Stomach (tissue), 9 donors: Measurements from ENCODE around the gene TMEM169. TPM values are rescaled to one million over a fixed set of nuclear protein-coding genes. Genes with fewer than 3 reads are reported as not detected.
"Not testable (repeated sequence)": the region's sequence is repeated elsewhere in the genome, so short reads cannot be mapped to it uniquely, and the experiment has no call there.

Source experiments
- DNase-seq, 2 donors: peaks; one replicate each; pipeline versions ENCODE4 v3.0.0 to v3.0.0-alpha.2; 2013 to 2019
- H3K27ac ChIP-seq, 5 donors: fragments of 200-600 bp in 4 of 5; sonication (generic) in 4 of 5; one replicate each; pipeline ENCODE4 v1.5.1; 2013 to 2019; ENCODE audit warnings: mild to moderate bottlenecking in 1 of 5, moderate library complexity in 1 of 5
- H3K27me3 ChIP-seq, 3 donors: fragments of 200-600 bp; sonication (generic); one replicate each; pipeline ENCODE4 v1.5.1; 2017 to 2019; ENCODE audit warnings: mixed run types in 1 of 3
- H3K36me3 ChIP-seq, 4 donors: fragments of 200-600 bp; sonication (generic); 1 replicate in 3 of 4; 2 replicates in 1 of 4; pipeline ENCODE4 v1.5.1; 2016 to 2019
- H3K4me1 ChIP-seq, 4 donors: fragments of 200-600 bp; sonication (generic); one replicate each; pipeline ENCODE4 v1.5.1; 2016 to 2019
- H3K4me3 ChIP-seq, 4 donors: fragments of 200-600 bp; sonication (generic) in 3 of 4; one replicate each; pipeline ENCODE4 v1.5.1; 2016 to 2019; ENCODE audit warnings: mild to moderate bottlenecking in 1 of 4
- H3K9me3 ChIP-seq, 4 donors: fragments of 200-600 bp; sonication (generic); one replicate each; pipeline ENCODE4 v1.5.1; 2016 to 2019
- EP300 ChIP-seq: sonication (generic); formaldehyde crosslinking; IDR thresholded peaks from one replicate; pipeline ENCODE4 v1.6.1; 2017; ENCODE audit warnings: antibody characterized with exemption
- POLR2A ChIP-seq, 4 donors: fragments of 450-650 bp; IDR thresholded peaks; one replicate each; pipeline ENCODE4 v1.6.1; 2016; ENCODE audit warnings: antibody characterized with exemption in 4 of 4, control low read depth in 2 of 4, mild to moderate bottlenecking in 1 of 4, moderate library complexity in 1 of 4
- POLR2AphosphoS5 ChIP-seq, 3 donors: sonication (generic); formaldehyde crosslinking; IDR thresholded peaks; one replicate each; pipeline ENCODE4 v1.6.1; 2016; ENCODE audit warnings: antibody characterized with exemption in 3 of 3
- WGBS, 5 donors: extraction: QIAGEN DNeasy Blood & Tissue Kit in 3 of 5; methylation state at CpG; one replicate each; pipeline versions ENCODE4 v1.1.5 to v1.1.7; 2013 to 2018; 5-methylcytosine and 5-hydroxymethylcytosine counted together
- intact Hi-C: fragments of 100-400 bp; cut with DNase I; formaldehyde crosslinking; loops from one replicate; pipeline ENCODE4 v1.15.1; 2023; ENCODE audit warnings: low total_unique reads
- polyA plus RNA-seq, 3 donors: library from polyadenylated mRNA; stranded (reverse); fragments of 200-250 nt; gene quantifications; one replicate each; pipeline ENCODE4 v1.2.3, GENCODE V29; 2013
- total RNA-seq, 5 donors: library from RNA; depleted of rRNA; stranded (reverse); fragments of >200 nt; gene quantifications; one replicate each; pipeline versions ENCODE4 v1.1.0 to v1.2.3, GENCODE V29; 2014 to 2016
- TF ChIP-seq, protein P1 (sequence below), 7 experiments: fragments of 450-650 bp in 4 of 7; fragments of 200-600 bp in 3 of 7; sonication (generic) in 3 of 7; IDR thresholded peaks; one replicate each; pipeline ENCODE4 v1.5.1; 2016 to 2019; ENCODE audit warnings: antibody characterized with exemption in 7 of 7, control low read depth in 2 of 7, mild to moderate bottlenecking in 1 of 7
- donor health status: healthy with polysubstance abuse.
- donor health status: Bipolar disorder and iron deficiency.
- donor health status: healthy.

The TMEM169 gene
- total and polyA plus RNA-seq, 8 donors = 0.05 to 2.8 (median 0.55) TPM; not detected in 3

DNA sequence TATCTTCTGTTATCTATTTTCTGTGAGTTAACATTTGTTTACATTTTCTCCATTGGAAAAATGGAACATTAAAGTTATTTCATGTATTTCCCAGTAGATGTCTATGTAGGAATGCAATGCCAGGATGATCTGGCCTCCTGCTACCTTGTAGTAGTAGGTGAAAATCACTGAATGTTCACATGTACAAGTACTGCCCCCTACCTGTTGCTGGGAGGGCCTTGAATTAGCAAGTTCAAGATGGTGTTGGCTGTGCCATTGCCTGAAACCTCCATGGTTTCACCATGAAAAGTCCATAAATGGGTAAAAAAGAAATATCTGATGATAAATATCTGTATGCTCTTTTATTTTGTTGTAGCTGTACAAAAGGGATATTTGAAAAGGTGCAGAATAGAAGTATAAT lies 58.2 kb downstream of the TMEM169 start:
- Histone ChIP-seq H3K27me3 (no peaks in the 10 kb centered on the region), H3K36me3 (peaks cover 80 to 100% (median 100%) of the 10 kb centered on the region in 4 donors), H3K9me3 (no peaks in the 10 kb centered on the region), H3K4me1 (peaks cover 0 to 4% (median under 1%) of the 10 kb centered on the region in 4 donors), H3K27ac (no peak overlapping the region), H3K4me3 (no peak overlapping the region)
- TF ChIP-seq EP300 (no peak), POLR2AphosphoS5 (IDR thresholded peaks at IDR 0.05) (no peak), POLR2A (IDR thresholded peaks at IDR 0.05) (no peak)
- TF ChIP-seq, protein P1, sequence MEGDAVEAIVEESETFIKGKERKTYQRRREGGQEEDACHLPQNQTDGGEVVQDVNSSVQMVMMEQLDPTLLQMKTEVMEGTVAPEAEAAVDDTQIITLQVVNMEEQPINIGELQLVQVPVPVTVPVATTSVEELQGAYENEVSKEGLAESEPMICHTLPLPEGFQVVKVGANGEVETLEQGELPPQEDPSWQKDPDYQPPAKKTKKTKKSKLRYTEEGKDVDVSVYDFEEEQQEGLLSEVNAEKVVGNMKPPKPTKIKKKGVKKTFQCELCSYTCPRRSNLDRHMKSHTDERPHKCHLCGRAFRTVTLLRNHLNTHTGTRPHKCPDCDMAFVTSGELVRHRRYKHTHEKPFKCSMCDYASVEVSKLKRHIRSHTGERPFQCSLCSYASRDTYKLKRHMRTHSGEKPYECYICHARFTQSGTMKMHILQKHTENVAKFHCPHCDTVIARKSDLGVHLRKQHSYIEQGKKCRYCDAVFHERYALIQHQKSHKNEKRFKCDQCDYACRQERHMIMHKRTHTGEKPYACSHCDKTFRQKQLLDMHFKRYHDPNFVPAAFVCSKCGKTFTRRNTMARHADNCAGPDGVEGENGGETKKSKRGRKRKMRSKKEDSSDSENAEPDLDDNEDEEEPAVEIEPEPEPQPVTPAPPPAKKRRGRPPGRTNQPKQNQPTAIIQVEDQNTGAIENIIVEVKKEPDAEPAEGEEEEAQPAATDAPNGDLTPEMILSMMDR (IDR thresholded peaks at IDR 0.05) = peak in 4 of 7 experiments; percentile 12 to 54 (median 16)
- peak; percentile 30 to 49 for DNase-seq
- intact Hi-C loops = no loop called here

DNA sequence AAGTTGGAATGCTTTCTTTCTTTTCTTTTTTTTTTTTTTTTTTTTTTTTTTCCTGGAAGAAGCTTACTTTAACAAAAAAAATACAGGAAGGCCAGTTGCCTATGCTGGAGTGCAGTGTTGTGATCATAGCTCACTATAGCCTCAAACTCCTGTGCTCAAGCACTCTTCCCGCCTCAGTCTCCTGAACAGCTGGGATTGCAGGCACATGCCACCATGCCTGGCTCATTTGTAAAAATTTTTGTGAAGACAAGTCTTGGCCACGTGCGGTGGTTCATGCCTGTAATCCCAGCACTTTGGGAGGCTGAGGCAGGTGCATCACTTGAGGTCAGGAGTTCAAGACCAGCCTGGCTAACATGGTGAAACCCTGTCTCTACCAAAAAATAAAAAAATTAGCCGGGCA lies 59.8 kb downstream of the TMEM169 start:
- H3K9me3 ChIP-seq, intact Hi-C loops, H3K4me1 ChIP-seq, DNase-seq, H3K27me3 ChIP-seq, H3K4me3 ChIP-seq, H3K27ac ChIP-seq: not testable (repeated sequence)
- 90 to 98% (median 97%) methylated on average over 4 of the region's 4 CpGs for WGBS, 5 donors
- H3K36me3 ChIP-seq = peaks cover 66 to 100% (median 99%) of the 10 kb centered on the region in 4 donors

DNA sequence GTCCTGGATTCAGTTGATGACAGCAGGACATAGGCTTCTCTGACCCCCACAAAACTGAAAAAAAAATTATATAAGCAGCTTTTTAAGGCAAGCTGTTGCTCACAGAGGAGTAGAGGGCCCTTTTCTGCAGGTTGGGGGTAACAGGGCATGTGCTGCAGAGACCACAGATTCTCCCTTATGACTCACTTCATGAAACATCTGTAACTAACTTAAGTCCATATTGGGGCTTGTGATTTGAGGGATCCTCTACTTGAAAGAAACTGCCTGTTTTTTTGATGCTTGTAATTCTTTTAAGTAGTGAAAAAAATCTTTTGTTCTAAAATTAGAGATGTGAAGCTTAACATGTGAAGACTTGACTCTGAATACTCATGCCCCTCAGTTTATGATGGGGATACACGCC lies 60.8 kb downstream of the TMEM169 start:
- Histone ChIP-seq H3K27me3 (no peaks in the 10 kb centered on the region), H3K36me3 (peaks cover 68 to 100% (median 99%) of the 10 kb centered on the region in 4 donors), H3K4me1 (no peaks in the 10 kb centered on the region), H3K9me3 (no peaks in the 10 kb centered on the region), H3K4me3 (no peak overlapping the region), H3K27ac (no peak overlapping the region)
- intact Hi-C loops = no loop called here
- TF ChIP-seq EP300 = no peak
- TF ChIP-seq POLR2AphosphoS5 (IDR thresholded peaks at IDR 0.05) = no peak
- TF ChIP-seq POLR2A (IDR thresholded peaks at IDR 0.05) = no peak
- TF ChIP-seq, protein P1 (IDR thresholded peaks at IDR 0.05) = no peak
- no peak for DNase-seq
- WGBS, 5 donors = 88 to 97% (median 95%) methylated on average over 1 of the region's 1 CpG

DNA sequence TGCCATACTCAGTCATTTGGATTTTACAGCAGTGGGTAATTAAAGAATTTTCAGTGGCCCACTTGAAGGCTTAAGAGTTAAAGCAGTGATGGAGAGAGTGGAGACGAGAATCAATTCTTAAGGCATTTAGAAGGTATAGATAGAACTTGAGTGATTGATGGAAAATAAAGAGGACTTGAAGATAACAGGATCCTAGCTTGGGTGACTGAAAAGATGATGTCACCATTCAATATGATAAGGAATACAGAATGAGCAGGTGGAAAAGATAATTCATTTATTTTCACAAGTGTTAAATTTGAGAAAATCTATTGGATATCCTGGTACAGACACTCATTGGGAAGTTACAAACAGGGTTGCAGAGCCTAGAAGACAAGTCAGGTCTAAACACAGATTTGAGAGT lies 62.7 kb downstream of the TMEM169 start:
- intact Hi-C loops = no loop called here
- no peak overlapping the region for H3K4me3 ChIP-seq
- H3K27ac ChIP-seq = no peak overlapping the region
- H3K9me3 ChIP-seq = no peaks in the 10 kb centered on the region
- whole genome bisulfite sequencing, 5 donors = 78 to 95% (median 90%) methylated on average over 1 of the region's 1 CpG
- peaks cover 64 to 100% (median 99%) of the 10 kb centered on the region in 4 donors for H3K36me3 ChIP-seq
- H3K27me3 ChIP-seq = no peaks in the 10 kb centered on the region
- DNase-seq = no peak
- TF ChIP-seq EP300 (no peak), POLR2AphosphoS5 (IDR thresholded peaks at IDR 0.05) (no peak), POLR2A (IDR thresholded peaks at IDR 0.05) (no peak)
- TF ChIP-seq, protein P1 (IDR thresholded peaks at IDR 0.05) = no peak
- no peaks in the 10 kb centered on the region for H3K4me1 ChIP-seq

DNA sequence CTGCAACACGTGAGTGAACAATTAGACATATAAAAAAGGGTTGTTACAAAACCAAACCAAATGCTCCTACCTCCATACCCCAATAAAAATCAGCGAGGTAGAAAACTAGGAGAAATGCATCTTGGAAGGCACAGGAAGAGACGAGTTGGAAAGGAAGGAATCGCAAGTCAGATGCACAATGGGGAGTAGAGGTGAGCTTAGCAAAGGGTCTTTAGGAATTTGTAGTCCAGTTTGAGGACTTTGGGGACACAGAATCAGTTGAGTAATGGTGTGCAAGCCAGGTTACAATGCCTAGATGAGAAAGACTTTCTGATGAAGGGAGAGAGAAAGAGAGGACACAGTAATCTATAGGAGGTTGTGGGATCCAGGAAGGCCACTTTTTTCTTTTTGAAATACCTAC lies 63.1 kb downstream of the TMEM169 start:
- WGBS, 5 donors = 94 to 99% (median 95%) methylated on average over 4 of the region's 4 CpGs

More for the DNA sequence above, 63.1 kb downstream of the TMEM169 start:
- Histone ChIP-seq H3K4me3 (no peak overlapping the region), H3K36me3 (peaks cover 64 to 100% (median 99%) of the 10 kb centered on the region in 4 donors), H3K27ac (no peak overlapping the region), H3K9me3 (no peaks in the 10 kb centered on the region), H3K27me3 (no peaks in the 10 kb centered on the region), H3K4me1 (no peaks in the 10 kb centered on the region)
- intact Hi-C loops = no loop called here
- no peak for DNase-seq
- TF ChIP-seq POLR2AphosphoS5 (IDR thresholded peaks at IDR 0.05) (no peak), POLR2A (IDR thresholded peaks at IDR 0.05) (no peak)
